Gastrocnemius medialis (tissue), 4 donors: ENCODE measurements around the gene SPIRE1. TPM values are rescaled to one million over a fixed set of nuclear protein-coding genes. Genes with fewer than 3 reads are reported as not detected.
A peak's percentile ranks its signal among the peaks of the same experiment; 100 is the strongest.
"Not testable (repeated sequence)": the region's sequence is repeated elsewhere in the genome, so short reads cannot be mapped to it uniquely, and the experiment has no call there.

Experiments
- ATAC-seq, 2 donors: fragments of 150-250 bp; one replicate each; pipeline ENCODE4 v1.9.1; 2016
- DNase-seq, 2 donors: peaks; one replicate each; pipeline ENCODE4 v3.0.0-alpha.2; 2019
- H3K27ac ChIP-seq, 4 donors: fragments of 200-600 bp; sonication (generic); 1 replicate in 1 of 4; 2 replicates in 3 of 4; pipeline ENCODE4 v1.5.1; 2016 to 2018; ENCODE audit warnings: mild to moderate bottlenecking in 2 of 4, moderate library complexity in 1 of 4
- H3K27me3 ChIP-seq, 3 donors: fragments of 200-600 bp; sonication (generic) in 2 of 3; 1 replicate in 1 of 3; 2 replicates in 2 of 3; pipeline versions ENCODE4 v1.5.1 to v1.6.0; 2016 to 2019; ENCODE audit warnings: mild to moderate bottlenecking in 1 of 3, moderate library complexity in 1 of 3
- H3K36me3 ChIP-seq, 2 donors: fragments of 200-600 bp; sonication (generic) in 1 of 2; one replicate each; pipeline ENCODE4 v1.5.1; 2017 to 2018
- H3K4me1 ChIP-seq, 2 donors: fragments of 200-600 bp; sonication (generic) in 1 of 2; one replicate each; pipeline ENCODE4 v1.5.1; 2016 to 2017; ENCODE audit warnings: mild to moderate bottlenecking in 2 of 2
- H3K4me3 ChIP-seq, 4 donors: fragments of 200-600 bp; sonication (generic) in 3 of 4; 1 replicate in 1 of 4; 2 replicates in 3 of 4; pipeline ENCODE4 v1.5.1; 2016 to 2019; ENCODE audit warnings: mild to moderate bottlenecking in 2 of 4
- H3K9me3 ChIP-seq, 3 donors: fragments of 200-600 bp; sonication (generic) in 2 of 3; 1 replicate in 1 of 3; 2 replicates in 2 of 3; pipeline ENCODE4 v1.5.1; 2016 to 2019
- POLR2A ChIP-seq, 2 donors: fragments of 450-650 bp; IDR thresholded peaks; one replicate each; pipeline ENCODE4 v1.6.1; 2017; ENCODE audit warnings: antibody characterized with exemption in 2 of 2, mild to moderate bottlenecking in 2 of 2, moderate library complexity in 2 of 2
- in situ Hi-C, 4 donors: fragments of 200-750 bp; cut with MboI; loops; one replicate each; pipeline versions ENCODE4 v1.15.0 to v1.8.0; 2017; ENCODE audit warnings: low sequenced_read_pairs in 4 of 4
- intact Hi-C: fragments of 100-400 bp; cut with DNase I; formaldehyde crosslinking; loops from one replicate; pipeline ENCODE4 v1.15.1; 2023; ENCODE audit warnings: low total_unique reads
- total RNA-seq, 4 donors: library from RNA; depleted of rRNA; stranded (reverse); fragments of >200 nt; gene quantifications; one replicate each; pipeline versions ENCODE4 v1.1.0 to v1.2.3, GENCODE V29; 2016
- TF ChIP-seq, protein P1 (sequence below), 5 experiments: fragments of 450-650 bp in 3 of 5; fragments of 200-600 bp in 2 of 5; sonication (generic) in 2 of 5; IDR thresholded peaks in 4 of 5; conservative IDR thresholded peaks in 1 of 5; 1 replicate in 4 of 5; 2 replicates in 1 of 5; pipeline ENCODE4 v1.5.1; 2016 to 2019; ENCODE audit warnings: antibody characterized with exemption in 5 of 5, mild to moderate bottlenecking in 3 of 5, moderate library complexity in 3 of 5

The SPIRE1 gene
- total RNA-seq, 4 donors from 2014 or later: 48.3 to 82.7 (median 55.1) TPM

DNA sequence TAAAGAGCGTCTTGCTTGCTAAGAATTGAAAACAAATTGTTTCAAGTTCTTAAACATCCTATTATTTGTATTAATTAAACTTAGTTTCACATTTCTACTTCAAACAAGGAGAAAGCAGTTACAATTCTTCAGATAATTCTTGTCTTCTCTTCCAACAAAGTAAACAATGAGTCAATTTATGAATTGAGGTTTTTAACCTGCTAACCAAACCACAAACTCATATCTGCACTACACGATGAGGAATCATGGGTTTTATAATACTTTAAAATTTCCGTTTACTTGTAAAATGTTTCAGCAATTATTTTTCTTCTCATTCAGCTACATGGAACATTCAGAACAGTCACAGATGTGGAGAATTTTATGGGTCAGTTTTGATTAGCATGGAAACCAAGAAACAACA is 114.2 kb downstream of the SPIRE1 start:
- no peaks in the 10 kb centered on the region for H3K4me1 ChIP-seq
- no peaks in the 10 kb centered on the region for H3K36me3 ChIP-seq
- no peak overlapping the region for H3K27ac ChIP-seq
- no peak overlapping the region for H3K4me3 ChIP-seq
- ATAC-seq: no peak
- H3K27me3 ChIP-seq: no peaks in the 10 kb centered on the region
- H3K9me3 ChIP-seq: no peaks in the 10 kb centered on the region
- TF ChIP-seq, protein P1, sequence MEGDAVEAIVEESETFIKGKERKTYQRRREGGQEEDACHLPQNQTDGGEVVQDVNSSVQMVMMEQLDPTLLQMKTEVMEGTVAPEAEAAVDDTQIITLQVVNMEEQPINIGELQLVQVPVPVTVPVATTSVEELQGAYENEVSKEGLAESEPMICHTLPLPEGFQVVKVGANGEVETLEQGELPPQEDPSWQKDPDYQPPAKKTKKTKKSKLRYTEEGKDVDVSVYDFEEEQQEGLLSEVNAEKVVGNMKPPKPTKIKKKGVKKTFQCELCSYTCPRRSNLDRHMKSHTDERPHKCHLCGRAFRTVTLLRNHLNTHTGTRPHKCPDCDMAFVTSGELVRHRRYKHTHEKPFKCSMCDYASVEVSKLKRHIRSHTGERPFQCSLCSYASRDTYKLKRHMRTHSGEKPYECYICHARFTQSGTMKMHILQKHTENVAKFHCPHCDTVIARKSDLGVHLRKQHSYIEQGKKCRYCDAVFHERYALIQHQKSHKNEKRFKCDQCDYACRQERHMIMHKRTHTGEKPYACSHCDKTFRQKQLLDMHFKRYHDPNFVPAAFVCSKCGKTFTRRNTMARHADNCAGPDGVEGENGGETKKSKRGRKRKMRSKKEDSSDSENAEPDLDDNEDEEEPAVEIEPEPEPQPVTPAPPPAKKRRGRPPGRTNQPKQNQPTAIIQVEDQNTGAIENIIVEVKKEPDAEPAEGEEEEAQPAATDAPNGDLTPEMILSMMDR (IDR thresholded peaks at IDR 0.05 in 4 of 5, conservative IDR thresholded peaks at IDR 0.05 in 1 of 5): no peak
- TF ChIP-seq POLR2A (IDR thresholded peaks at IDR 0.05): no peak
- intact Hi-C loops: no loop called here
- DNase-seq: no peak
- in situ Hi-C loops: loop anchor here in 1 of 4 donors (25.0 kb wide), 1 partner anchor 94 kb away; no protein-coding TSS in a partner anchor

DNA sequence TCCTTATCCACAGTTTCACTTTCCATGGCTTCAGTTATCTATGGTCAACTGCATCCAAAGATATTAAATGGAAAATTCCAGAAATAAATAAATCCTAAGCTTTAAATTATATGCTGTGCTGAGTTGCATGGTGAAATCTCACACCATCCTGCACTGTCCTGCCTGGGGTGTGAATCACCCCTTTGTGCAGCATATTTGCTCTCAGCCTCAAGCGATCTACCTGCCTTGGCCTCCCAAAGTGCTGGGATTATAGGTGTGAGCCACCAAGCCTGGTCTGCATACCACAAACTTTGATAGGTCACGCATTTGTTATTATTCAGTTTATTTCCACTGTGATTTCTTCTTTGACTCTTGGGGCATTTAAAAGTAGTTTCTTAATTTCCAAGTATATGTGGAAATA is 117.2 kb downstream of the SPIRE1 start:
- Histone ChIP-seq H3K27ac (no peak overlapping the region), H3K36me3 (no peaks in the 10 kb centered on the region), H3K9me3 (no peaks in the 10 kb centered on the region), H3K4me1 (no peaks in the 10 kb centered on the region), H3K27me3 (no peaks in the 10 kb centered on the region), H3K4me3 (no peak overlapping the region)
- DNase-seq (no peak), ATAC-seq (no peak)
- TF ChIP-seq POLR2A (IDR thresholded peaks at IDR 0.05): no peak
- TF ChIP-seq, protein P1 (IDR thresholded peaks at IDR 0.05 in 4 of 5, conservative IDR thresholded peaks at IDR 0.05 in 1 of 5): no peak
- intact Hi-C loops: loop anchor here (2.0 kb wide), 1 partner anchor 118 kb away; the partner anchor contains the start of gene SPIRE1
- in situ Hi-C loops: loop anchor here in 1 of 4 donors (25.0 kb wide), 1 partner anchor 97 kb away; no protein-coding TSS in a partner anchor

DNA sequence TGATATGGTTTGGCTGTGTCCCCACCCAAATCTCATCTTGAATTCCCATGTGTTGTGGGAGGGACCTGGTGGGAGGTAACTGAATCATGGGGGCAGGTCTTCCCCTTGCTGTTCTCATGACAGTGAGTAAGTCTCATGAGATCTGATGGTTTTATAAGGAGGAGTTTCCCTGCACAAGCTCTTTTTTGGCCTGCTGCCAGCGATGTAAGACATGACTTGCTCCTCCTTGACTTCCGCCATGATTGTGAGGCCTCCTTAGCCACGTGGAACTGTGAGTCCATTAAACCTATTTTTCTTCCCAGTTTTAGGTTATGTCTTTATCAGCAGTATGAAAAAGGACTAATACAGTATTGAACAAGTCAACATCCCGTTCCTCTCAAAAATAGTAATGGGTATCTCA is 118.7 kb downstream of the SPIRE1 start:
- H3K27me3 ChIP-seq, ATAC-seq, intact Hi-C loops, H3K9me3 ChIP-seq, H3K36me3 ChIP-seq, H3K4me3 ChIP-seq, DNase-seq, H3K27ac ChIP-seq, H3K4me1 ChIP-seq: not testable (repeated sequence)
- in situ Hi-C loops: loop anchor here in 2 of 4 donors (10.0 to 25.0 kb wide), 2 partner anchors 96 to 98 kb away; no protein-coding TSS in a partner anchor

DNA sequence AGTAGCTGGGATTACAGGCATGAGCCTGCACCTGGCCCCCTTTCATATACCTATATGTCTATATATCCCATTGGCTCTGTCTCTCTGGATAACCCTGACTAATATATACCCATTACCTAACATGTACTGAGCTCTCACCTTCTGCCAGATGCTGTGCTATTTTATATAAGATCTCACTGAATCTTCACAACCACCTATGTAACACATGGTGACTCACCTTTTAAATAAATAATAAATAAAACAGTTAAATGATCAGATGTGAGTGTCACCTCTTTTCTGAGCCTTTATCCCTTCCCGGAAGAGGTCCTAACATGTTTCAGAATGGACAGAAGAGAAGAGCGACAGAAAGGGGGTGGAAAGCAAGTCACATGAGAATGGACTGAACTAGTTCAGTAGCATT is 123.1 kb downstream of the SPIRE1 start:
- Histone ChIP-seq H3K9me3 (no peaks in the 10 kb centered on the region), H3K27ac (no peak overlapping the region), H3K4me3 (no peak overlapping the region), H3K36me3 (no peaks in the 10 kb centered on the region), H3K4me1 (peaks cover 9% of the 10 kb centered on the region in 2 donors), H3K27me3 (no peaks in the 10 kb centered on the region)
- no peak for DNase-seq
- TF ChIP-seq, protein P1 (IDR thresholded peaks at IDR 0.05 in 4 of 5, conservative IDR thresholded peaks at IDR 0.05 in 1 of 5): no peak
- no peak for TF ChIP-seq POLR2A (IDR thresholded peaks at IDR 0.05)
- no peak for ATAC-seq
- intact Hi-C loops (no loop called here), in situ Hi-C loops (loop anchor here in 2 of 4 donors (10.0 to 25.0 kb wide), 2 partner anchors 100 to 102 kb away; no protein-coding TSS in a partner anchor)

DNA sequence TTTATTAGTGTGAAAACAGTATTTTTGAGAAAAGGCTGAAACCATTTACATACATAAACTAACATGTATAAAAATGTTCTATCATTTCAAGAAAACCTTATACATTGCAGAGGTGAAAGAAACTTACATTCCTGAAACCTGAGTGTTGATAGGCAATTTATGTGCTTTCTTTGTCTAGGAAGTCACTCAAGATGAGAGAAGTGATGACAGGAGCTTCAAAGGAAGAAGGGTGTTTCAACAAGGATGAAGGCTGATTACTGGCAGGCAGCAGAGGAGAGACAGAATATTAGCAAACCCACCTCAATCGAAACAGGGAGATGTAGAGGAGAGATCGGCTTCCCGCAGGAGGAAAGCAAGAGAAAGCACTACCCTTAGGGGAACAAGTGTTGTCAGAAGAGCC is 125.2 kb downstream of the SPIRE1 start:
- DNase-seq (no peak), ATAC-seq (no peak)
- peak overlapping the region in 1 of 4 donors; percentile 17 for H3K27ac ChIP-seq
- no peak for TF ChIP-seq POLR2A (IDR thresholded peaks at IDR 0.05)
- TF ChIP-seq, protein P1 (IDR thresholded peaks at IDR 0.05 in 4 of 5, conservative IDR thresholded peaks at IDR 0.05 in 1 of 5): no peak
- no peaks in the 10 kb centered on the region for H3K27me3 ChIP-seq
- H3K36me3 ChIP-seq: no peaks in the 10 kb centered on the region
- intact Hi-C loops (no loop called here), in situ Hi-C loops (loop anchor here in 2 of 4 donors (10.0 to 25.0 kb wide), 2 partner anchors 102 to 105 kb away; no protein-coding TSS in a partner anchor)
- peaks cover 9% of the 10 kb centered on the region in 2 donors for H3K4me1 ChIP-seq
- H3K4me3 ChIP-seq: no peak overlapping the region
- no peaks in the 10 kb centered on the region for H3K9me3 ChIP-seq
